KMS-11 (cell line): ENCODE results near the gene COL5A1.

Experiments
- H2AFZ ChIP-seq: fragments of 200-600 bp; sonication (generic); 2 replicates; pipeline ENCODE4 v1.6.1; 2016; ENCODE audit warnings: antibody characterized with exemption, mixed run types, low read depth
- H3K27ac ChIP-seq: fragments of 200-600 bp; sonication (generic); 2 replicates; pipeline ENCODE4 v1.6.1; 2016; ENCODE audit warnings: mild to moderate bottlenecking, mixed run types
- H3K27me3 ChIP-seq: fragments of 200-600 bp; sonication (generic); 2 replicates; pipeline ENCODE4 v1.6.1; 2017; ENCODE audit warnings: mild to moderate bottlenecking, low read depth, mixed run types, moderate library complexity; ENCODE audit not compliant: insufficient read depth
- H3K36me3 ChIP-seq: fragments of 200-600 bp; sonication (generic); 2 replicates; pipeline ENCODE4 v1.6.1; 2017; ENCODE audit warnings: mild to moderate bottlenecking, mixed run types; ENCODE audit not compliant: insufficient read depth
- H3K4me1 ChIP-seq: fragments of 200-600 bp; sonication (generic); 2 replicates; pipeline ENCODE4 v1.6.1; 2016; ENCODE audit warnings: mild to moderate bottlenecking, low read depth, mixed run types; ENCODE audit not compliant: poor library complexity, severe bottlenecking
- H3K4me2 ChIP-seq: fragments of 200-600 bp; sonication (generic); 2 replicates; pipeline ENCODE4 v1.7.0; 2016; ENCODE audit warnings: mild to moderate bottlenecking, mixed run types
- H3K4me3 ChIP-seq: fragments of 200-600 bp; sonication (generic); IDR thresholded peaks from 2 replicates; pipeline ENCODE4 v1.6.1; 2017; ENCODE audit warnings: low read depth, low read length, mixed read lengths; ENCODE audit not compliant: insufficient read depth
- H3K79me2 ChIP-seq: fragments of 200-600 bp; sonication (generic); 2 replicates; pipeline ENCODE4 v1.6.1; 2016; ENCODE audit warnings: low read depth, mixed run types; ENCODE audit not compliant: insufficient read depth
- H3K9ac ChIP-seq: fragments of 200-600 bp; sonication (generic); 2 replicates; pipeline ENCODE4 v1.6.1; 2016; ENCODE audit warnings: mild to moderate bottlenecking, mixed run types
- H4K20me1 ChIP-seq: fragments of 200-600 bp; sonication (generic); 2 replicates; pipeline ENCODE4 v1.6.1; 2016; ENCODE audit warnings: mild to moderate bottlenecking, mixed run types; ENCODE audit not compliant: insufficient read depth
- TF ChIP-seq, protein P1 (sequence below): fragments of 200-600 bp; sonication (generic); conservative IDR thresholded peaks from 2 replicates; pipeline ENCODE4 v1.6.1; 2017; ENCODE audit warnings: low read depth, mild to moderate bottlenecking, antibody characterized with exemption, low read length, moderate library complexity, mixed read lengths

Gene COL5A1

GRCh38 chr9:134655586-134656333, 14.2 kb downstream of the COL5A1 start:
- Histone ChIP-seq H3K36me3 (no peaks in the 10 kb centered on the region), H3K4me3 (no peak overlapping the region), H3K9ac (no peak overlapping the region), H3K79me2 (no peaks in the 10 kb centered on the region), H3K27me3 (peaks cover 21% of the 10 kb centered on the region; the same call in 1 of the 2 replicates), H3K4me2 (no peak overlapping the region), H2AFZ (no peak overlapping the region), H3K4me1 (no peaks in the 10 kb centered on the region), H4K20me1 (no peaks in the 10 kb centered on the region), H3K27ac (no peak overlapping the region)
- TF ChIP-seq, protein P1, sequence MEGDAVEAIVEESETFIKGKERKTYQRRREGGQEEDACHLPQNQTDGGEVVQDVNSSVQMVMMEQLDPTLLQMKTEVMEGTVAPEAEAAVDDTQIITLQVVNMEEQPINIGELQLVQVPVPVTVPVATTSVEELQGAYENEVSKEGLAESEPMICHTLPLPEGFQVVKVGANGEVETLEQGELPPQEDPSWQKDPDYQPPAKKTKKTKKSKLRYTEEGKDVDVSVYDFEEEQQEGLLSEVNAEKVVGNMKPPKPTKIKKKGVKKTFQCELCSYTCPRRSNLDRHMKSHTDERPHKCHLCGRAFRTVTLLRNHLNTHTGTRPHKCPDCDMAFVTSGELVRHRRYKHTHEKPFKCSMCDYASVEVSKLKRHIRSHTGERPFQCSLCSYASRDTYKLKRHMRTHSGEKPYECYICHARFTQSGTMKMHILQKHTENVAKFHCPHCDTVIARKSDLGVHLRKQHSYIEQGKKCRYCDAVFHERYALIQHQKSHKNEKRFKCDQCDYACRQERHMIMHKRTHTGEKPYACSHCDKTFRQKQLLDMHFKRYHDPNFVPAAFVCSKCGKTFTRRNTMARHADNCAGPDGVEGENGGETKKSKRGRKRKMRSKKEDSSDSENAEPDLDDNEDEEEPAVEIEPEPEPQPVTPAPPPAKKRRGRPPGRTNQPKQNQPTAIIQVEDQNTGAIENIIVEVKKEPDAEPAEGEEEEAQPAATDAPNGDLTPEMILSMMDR = no peak

- H3K36me3 ChIP-seq = no peaks in the 10 kb centered on the region
- H3K9ac ChIP-seq = no peak overlapping the region
- H2AFZ ChIP-seq = no peak overlapping the region
- peaks cover 21% of the 10 kb centered on the region; the same call in 1 of the 2 replicates for H3K27me3 ChIP-seq
- no peak overlapping the region for H3K4me3 ChIP-seq
- TF ChIP-seq, protein P1 = no peak
- H3K4me2 ChIP-seq = no peak overlapping the region
- no peaks in the 10 kb centered on the region for H3K79me2 ChIP-seq
- no peaks in the 10 kb centered on the region for H3K4me1 ChIP-seq
- no peaks in the 10 kb centered on the region for H4K20me1 ChIP-seq
- no peak overlapping the region for H3K27ac ChIP-seq
These were observed 14.9 kb downstream of the COL5A1 start for GRCh38 chr9:134656334-134657006.

DNA sequence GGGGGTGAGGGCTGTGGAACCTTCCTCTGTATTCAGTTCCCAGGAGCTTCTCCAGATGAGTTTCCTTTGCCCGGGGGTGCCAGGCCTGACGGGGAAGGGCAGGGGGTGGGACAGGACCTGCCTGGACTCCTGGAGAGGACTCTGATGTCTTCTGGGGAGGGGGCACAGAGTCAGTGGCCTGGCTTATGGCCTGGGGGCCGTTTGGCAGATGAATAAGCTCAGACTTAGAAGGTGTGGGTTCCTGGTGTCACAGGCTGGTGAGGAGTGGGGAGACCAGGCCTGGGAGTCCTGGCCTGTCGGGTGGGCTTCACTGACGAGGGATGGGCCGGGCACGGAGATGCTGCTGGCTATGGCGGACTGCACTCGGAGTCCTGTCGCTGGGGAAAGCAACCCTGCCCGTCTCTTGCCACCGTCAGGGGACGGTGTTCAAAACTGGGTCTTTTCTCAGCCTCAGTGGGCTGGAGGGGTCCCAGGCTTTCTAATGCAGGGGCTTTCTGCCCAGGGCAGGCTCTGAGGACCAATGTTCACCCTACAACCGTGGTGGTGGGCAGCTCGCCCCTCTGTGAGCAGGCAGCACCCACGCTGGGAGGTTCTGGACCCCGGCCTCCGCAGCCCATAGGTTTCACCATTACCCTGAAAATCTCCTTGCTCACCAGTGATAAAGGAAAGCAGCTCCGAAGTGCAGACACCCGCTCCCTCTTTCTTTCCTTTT, 16.2 kb downstream of the COL5A1 start:
- no peaks in the 10 kb centered on the region for H3K4me1 ChIP-seq
- TF ChIP-seq, protein P1 = no peak
- no peak overlapping the region for H3K4me3 ChIP-seq
- no peak overlapping the region for H2AFZ ChIP-seq
- H4K20me1 ChIP-seq = no peaks in the 10 kb centered on the region
- no peaks in the 10 kb centered on the region for H3K79me2 ChIP-seq
- no peaks in the 10 kb centered on the region for H3K36me3 ChIP-seq
- no peak overlapping the region for H3K4me2 ChIP-seq
- H3K27ac ChIP-seq = no peak overlapping the region
- no peak overlapping the region for H3K9ac ChIP-seq
- H3K27me3 ChIP-seq = peaks cover 28% of the 10 kb centered on the region; the same call in 1 of the 2 replicates

DNA sequence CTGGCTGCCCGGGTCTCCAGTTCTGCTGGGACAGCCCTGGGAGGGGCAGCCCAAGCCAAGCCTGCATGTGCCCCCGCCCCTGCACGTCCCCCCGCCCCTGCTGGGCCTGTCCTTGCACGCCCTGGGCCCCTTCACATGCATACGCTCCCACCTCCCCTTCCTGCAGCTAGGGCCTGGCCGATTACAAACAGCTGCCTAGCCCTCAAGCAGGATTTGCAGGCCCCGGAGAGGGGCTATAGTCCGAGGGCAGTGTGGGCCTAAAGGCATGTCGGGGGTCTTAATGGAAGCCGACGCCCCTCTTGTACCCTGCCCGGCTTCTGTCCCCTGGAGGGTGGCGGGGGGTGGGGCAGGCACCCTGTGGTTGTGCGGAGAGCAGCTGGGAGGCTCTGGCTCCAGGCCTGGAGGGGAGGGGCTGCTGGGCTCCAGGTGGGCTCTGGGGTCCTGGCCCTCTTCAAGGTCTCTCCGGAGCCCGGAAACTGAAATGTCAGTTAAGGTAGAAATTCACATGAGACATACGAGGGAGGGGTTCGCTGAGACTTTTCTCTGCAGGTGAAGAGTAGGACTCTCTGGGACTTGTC, 16.9 kb downstream of the COL5A1 start:
- peaks cover 35% of the 10 kb centered on the region; the same call in 1 of the 2 replicates for H3K27me3 ChIP-seq
- no peaks in the 10 kb centered on the region for H3K79me2 ChIP-seq
- no peaks in the 10 kb centered on the region for H3K36me3 ChIP-seq
- no peak overlapping the region for H3K4me3 ChIP-seq
- H3K9ac ChIP-seq = no peak overlapping the region
- TF ChIP-seq, protein P1 = no peak
- H4K20me1 ChIP-seq = no peaks in the 10 kb centered on the region
- H3K27ac ChIP-seq = no peak overlapping the region
- no peak overlapping the region for H2AFZ ChIP-seq
- no peaks in the 10 kb centered on the region for H3K4me1 ChIP-seq
- H3K4me2 ChIP-seq = no peak overlapping the region
